Peyer's patch (tissue), 4 donors: ENCODE data around the gene CTSO.

ENCODE experiments used
- POLR2A ChIP-seq, 2 donors: fragments of 450-650 bp; IDR thresholded peaks; one replicate each; pipeline ENCODE4 v1.5.1; 2017; ENCODE audit warnings: antibody characterized with exemption in 2 of 2, mild to moderate bottlenecking in 2 of 2, moderate library complexity in 2 of 2
- TF ChIP-seq, protein P1 (sequence below), 6 experiments: fragments of 450-650 bp in 4 of 6; fragments of 200-600 bp in 2 of 6; sonication (generic) in 1 of 6; IDR thresholded peaks; one replicate each; pipeline ENCODE4 v1.5.1; 2017 to 2019; ENCODE audit warnings: antibody characterized with exemption in 6 of 6, mild to moderate bottlenecking in 3 of 6, moderate library complexity in 1 of 6

DNA sequence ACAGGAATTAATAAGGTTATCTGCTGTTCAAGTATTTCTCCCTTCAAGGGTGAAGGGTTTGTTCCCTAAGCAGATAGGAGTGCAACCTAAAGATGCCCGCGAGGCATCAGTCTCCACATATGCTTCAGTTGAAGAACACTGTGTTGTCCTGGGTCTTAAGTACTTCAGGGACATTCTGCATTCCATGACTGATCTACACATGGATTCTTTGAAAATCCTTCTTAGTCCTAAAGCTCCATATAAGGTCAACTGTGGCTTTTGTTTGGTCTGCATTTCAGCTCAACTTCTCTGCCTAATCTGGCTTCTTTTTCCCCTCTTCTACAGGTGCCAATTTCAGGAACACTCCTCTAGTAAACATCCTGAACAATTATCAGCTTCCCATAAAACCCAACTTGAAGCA is 21.8 kb upstream of the CTSO start:
- TF ChIP-seq, protein P1, sequence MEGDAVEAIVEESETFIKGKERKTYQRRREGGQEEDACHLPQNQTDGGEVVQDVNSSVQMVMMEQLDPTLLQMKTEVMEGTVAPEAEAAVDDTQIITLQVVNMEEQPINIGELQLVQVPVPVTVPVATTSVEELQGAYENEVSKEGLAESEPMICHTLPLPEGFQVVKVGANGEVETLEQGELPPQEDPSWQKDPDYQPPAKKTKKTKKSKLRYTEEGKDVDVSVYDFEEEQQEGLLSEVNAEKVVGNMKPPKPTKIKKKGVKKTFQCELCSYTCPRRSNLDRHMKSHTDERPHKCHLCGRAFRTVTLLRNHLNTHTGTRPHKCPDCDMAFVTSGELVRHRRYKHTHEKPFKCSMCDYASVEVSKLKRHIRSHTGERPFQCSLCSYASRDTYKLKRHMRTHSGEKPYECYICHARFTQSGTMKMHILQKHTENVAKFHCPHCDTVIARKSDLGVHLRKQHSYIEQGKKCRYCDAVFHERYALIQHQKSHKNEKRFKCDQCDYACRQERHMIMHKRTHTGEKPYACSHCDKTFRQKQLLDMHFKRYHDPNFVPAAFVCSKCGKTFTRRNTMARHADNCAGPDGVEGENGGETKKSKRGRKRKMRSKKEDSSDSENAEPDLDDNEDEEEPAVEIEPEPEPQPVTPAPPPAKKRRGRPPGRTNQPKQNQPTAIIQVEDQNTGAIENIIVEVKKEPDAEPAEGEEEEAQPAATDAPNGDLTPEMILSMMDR (IDR thresholded peaks at IDR 0.05) = no peak
- no peak for TF ChIP-seq POLR2A (IDR thresholded peaks at IDR 0.05)
